SK-N-SH (cell line): ENCODE results near the gene GAS6. TPM values are rescaled to one million over a fixed set of nuclear protein-coding genes. Genes with fewer than 3 reads are reported as not detected.

Source experiments
- CTCF ChIA-PET: fragments of 300-600, 350-600 bp; formaldehyde crosslinking; extraction: SDS; loops from one replicate; lab custom pipeline; 2021; lab: Yijun Ruan, JAX
- POLR2A ChIA-PET: fragments of 350-600 bp; sonication (Branson Sonifier 250); formaldehyde crosslinking; extraction: SDS; loops from one replicate; lab custom pipeline; 2020; ENCODE audit warnings: antibody characterized with exemption, inconsistent platforms; lab: Yijun Ruan, JAX
- DNase-seq: peaks from one replicate; pipeline ENCODE4 v3.0.0; 2012
- H2AFZ ChIP-seq: fragments of 200-600 bp; sonication (generic); 2 replicates; pipeline ENCODE4 v1.8.1; 2016; ENCODE audit warnings: antibody characterized with exemption, mild to moderate bottlenecking, low read depth
- H3F3A ChIP-seq: fragments of 200-600 bp; sonication (generic); replicated peaks from 2 replicates; pipeline ENCODE3; 2016; ENCODE audit warnings: antibody characterized with exemption, mild to moderate bottlenecking; ENCODE audit not compliant: insufficient read depth
- H3K27ac ChIP-seq, 2 experiments: fragments of 200-500 bp in 1 of 2; fragments of 200-600 bp in 1 of 2; sonication (Bioruptor generic) in 1 of 2; sonication (generic), shearing (Covaris generic) in 1 of 2; 2 replicates each; pipeline versions ENCODE4 v1.5.1 to v1.6.1; 2014 to 2016; ENCODE audit warnings: low read depth in 2 of 2, inconsistent platforms in 1 of 2, low read length in 1 of 2, mild to moderate bottlenecking in 1 of 2, mixed read lengths in 1 of 2
- H3K27me3 ChIP-seq: fragments of 200-600 bp; sonication (generic), shearing (Covaris generic); 2 replicates; pipeline ENCODE4 v1.6.1; 2016; ENCODE audit warnings: mixed run types; ENCODE audit not compliant: insufficient read depth
- H3K36me3 ChIP-seq, 2 experiments: fragments of 200-500 bp in 1 of 2; fragments of 200-600 bp in 1 of 2; sonication (Bioruptor generic) in 1 of 2; sonication (generic) in 1 of 2; replicated peaks in 1 of 2; 2 replicates each; pipeline versions ENCODE3 to v1.5.1; 2014 to 2016; ENCODE audit warnings: low read length in 1 of 2, mild to moderate bottlenecking in 1 of 2; ENCODE audit not compliant: insufficient read depth in 2 of 2, control insufficient read depth in 1 of 2
- H3K4me1 ChIP-seq, 2 experiments: fragments of 200-500 bp in 1 of 2; fragments of 200-600 bp in 1 of 2; sonication (Bioruptor generic) in 1 of 2; sonication (generic), shearing (Covaris generic) in 1 of 2; 2 replicates each; pipeline versions ENCODE4 v1.5.1 to v1.6.1; 2014 to 2016; ENCODE audit warnings: low read depth in 1 of 2, low read length in 1 of 2, mixed run types in 1 of 2; ENCODE audit not compliant: insufficient read depth in 2 of 2, control insufficient read depth in 1 of 2
- H3K4me2 ChIP-seq: fragments of 200-600 bp; sonication (generic), shearing (Covaris generic); 2 replicates; pipeline ENCODE4 v1.6.1; 2017; ENCODE audit warnings: mixed run types
- H3K4me3 ChIP-seq, 2 experiments: fragments of 200-500 bp in 1 of 2; fragments of 200-600 bp in 1 of 2; sonication (Bioruptor generic) in 1 of 2; sonication (generic), shearing (Covaris generic) in 1 of 2; 2 replicates each; pipeline versions ENCODE4 v1.5.1 to v1.8.1; 2014 to 2016; ENCODE audit warnings: low read depth in 2 of 2, inconsistent platforms in 1 of 2, low read length in 1 of 2, mild to moderate bottlenecking in 1 of 2, mixed read lengths in 1 of 2, moderate library complexity in 1 of 2
- H3K79me2 ChIP-seq: fragments of 200-600 bp; sonication (generic); 2 replicates; pipeline ENCODE4 v1.8.1; 2017; ENCODE audit warnings: mild to moderate bottlenecking; ENCODE audit not compliant: insufficient read depth
- H3K9ac ChIP-seq: fragments of 200-600 bp; sonication (generic); 2 replicates; pipeline ENCODE4 v1.6.1; 2017; ENCODE audit warnings: mixed run types
- H3K9me2 ChIP-seq: fragments of 200-600 bp; sonication (generic); 2 replicates; pipeline ENCODE4 v1.6.1; 2017; ENCODE audit warnings: mixed run types
- H3K9me3 ChIP-seq: fragments of 200-600 bp; sonication (generic); 2 replicates; pipeline ENCODE4 v1.6.1; 2017; ENCODE audit warnings: mixed run types, mild to moderate bottlenecking, moderate library complexity
- H4K20me1 ChIP-seq: fragments of 200-600 bp; sonication (generic); 2 replicates; pipeline ENCODE4 v1.6.1; 2017; ENCODE audit warnings: mild to moderate bottlenecking, mixed run types; ENCODE audit not compliant: insufficient read depth
- ELF1 ChIP-seq: IDR thresholded peaks from 2 replicates; pipeline ENCODE4 v1.4.0; 2012
- EZH2phosphoT487 ChIP-seq: fragments of 200-600 bp; sonication (generic); IDR thresholded peaks from 2 replicates; pipeline ENCODE4 v1.6.1; 2017; ENCODE audit warnings: low read depth, mixed run types, mild to moderate bottlenecking, antibody characterized with exemption, moderate library complexity, borderline replicate concordance
- FOSL2 ChIP-seq: IDR thresholded peaks from 2 replicates; pipeline ENCODE4 v1.4.0; 2012; ENCODE audit warnings: low read depth, mild to moderate bottlenecking, moderate library complexity, borderline replicate concordance
- FOXJ3 ChIP-seq: sonication (generic); formaldehyde crosslinking; IDR thresholded peaks from 2 replicates; pipeline ENCODE4 v1.5.1; 2020; ENCODE audit warnings: mild to moderate bottlenecking, missing genetic modification reagents
- FOXM1 ChIP-seq: IDR thresholded peaks from 2 replicates; pipeline ENCODE4 v1.4.0; 2012; ENCODE audit warnings: low read depth, mild to moderate bottlenecking
- GABPA ChIP-seq: IDR thresholded peaks from 2 replicates; pipeline ENCODE4 v1.4.0; 2012; ENCODE audit warnings: low read depth, mild to moderate bottlenecking
- GATA2 ChIP-seq: sonication (generic); formaldehyde crosslinking; IDR thresholded peaks from 2 replicates; pipeline ENCODE4 v1.5.0; 2020; ENCODE audit warnings: mild to moderate bottlenecking, missing genetic modification reagents
- MEF2A ChIP-seq: IDR thresholded peaks from 2 replicates; pipeline ENCODE4 v1.4.0; 2012; ENCODE audit warnings: low read depth, borderline replicate concordance
- MXI1 ChIP-seq: IDR thresholded peaks from 2 replicates; pipeline ENCODE4 v1.6.1; 2012; ENCODE audit warnings: mild to moderate bottlenecking, low read depth, low read length, improper control_type of control experiment
- NRF1 ChIP-seq: IDR thresholded peaks from 2 replicates; pipeline ENCODE4 v1.6.1; 2012; ENCODE audit warnings: low read depth, mild to moderate bottlenecking, low read length
- RCOR1 ChIP-seq: fragments of 150-350 bp; IDR thresholded peaks from 2 replicates; pipeline ENCODE4 v1.6.1; 2017; ENCODE audit warnings: antibody characterized with exemption, low read length
- RFX5 ChIP-seq: IDR thresholded peaks from 2 replicates; pipeline ENCODE4 v1.6.1; 2012; ENCODE audit warnings: mild to moderate bottlenecking, improper control_type of control experiment, low read length
- RXRA ChIP-seq: IDR thresholded peaks from 2 replicates; pipeline ENCODE4 v1.4.0; 2012; ENCODE audit warnings: low read depth, mild to moderate bottlenecking, borderline replicate concordance
- SIN3A ChIP-seq: IDR thresholded peaks from 2 replicates; pipeline ENCODE4 v1.6.1; 2012; ENCODE audit warnings: low read depth, mild to moderate bottlenecking, low read length, moderate library complexity, borderline replicate concordance
- TAF1 ChIP-seq: IDR thresholded peaks from 2 replicates; pipeline ENCODE4 v1.6.1; 2012; ENCODE audit warnings: low read depth, mild to moderate bottlenecking, low read length, moderate library complexity, borderline replicate concordance
- TCF12 ChIP-seq: IDR thresholded peaks from 2 replicates; pipeline ENCODE4 v1.4.0; 2012
- WGBS: methylation state at CpG from one replicate; pipeline ENCODE4 v1.1.6; 2017; ENCODE audit warnings: low lambda C conversion rate; 5-methylcytosine and 5-hydroxymethylcytosine counted together
- polyA plus RNA-seq, 3 experiments: library from polyadenylated mRNA; depleted of rRNA; stranded (reverse); fragments of >200 nt; gene quantifications; 2 replicates each; pipeline ENCODE4 v1.2.3, GENCODE V29; 2012
- TF ChIP-seq, protein P1 (sequence below): fragments of 150-350 bp; IDR thresholded peaks from 2 replicates; pipeline ENCODE4 v1.6.1; 2017; ENCODE audit warnings: antibody characterized with exemption, low read length, low read depth, borderline replicate concordance
- TF ChIP-seq, protein P2 (sequence below): IDR thresholded peaks from 2 replicates; pipeline ENCODE4 v1.6.1; 2012; ENCODE audit warnings: mild to moderate bottlenecking, low read depth, low read length, moderate library complexity
- TF ChIP-seq, protein P3 (sequence below): IDR thresholded peaks from 2 replicates; pipeline ENCODE4 v1.4.0; 2012; ENCODE audit warnings: low read depth, borderline replicate concordance

The GAS6 gene
- polyA plus RNA-seq, 1 of the 3 experiments (the other 2 are of a cell fraction), result 380 TPM

DNA sequence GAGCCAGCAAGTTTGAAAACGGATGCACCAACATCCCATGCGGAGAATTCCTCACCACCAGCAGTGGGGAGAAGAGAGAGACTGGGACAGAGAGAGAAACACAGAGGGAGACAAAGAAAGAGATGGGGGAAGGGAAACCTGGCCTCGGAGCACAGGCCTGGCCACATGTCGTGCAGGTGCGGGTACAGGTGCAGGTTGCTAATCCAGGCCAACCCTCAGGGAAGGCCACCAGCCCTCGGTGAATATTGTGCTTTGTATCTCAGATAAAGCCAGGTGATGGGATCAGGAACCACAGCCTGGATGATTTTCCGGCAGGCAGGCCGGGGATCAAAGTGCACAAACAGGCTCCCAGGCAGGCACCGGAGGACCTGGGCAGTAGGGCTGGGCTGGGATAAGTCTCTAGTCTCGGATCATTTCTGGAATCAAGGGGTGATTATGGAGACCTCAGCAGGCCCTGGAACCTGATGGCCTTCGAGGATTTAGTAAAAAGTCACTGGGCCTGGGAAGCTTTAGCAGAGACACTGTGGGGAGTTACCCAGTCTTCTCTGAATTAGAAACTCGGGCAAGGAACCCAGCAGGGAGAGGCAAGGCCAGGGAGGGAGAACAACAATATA lies 3.7 kb downstream of the GAS6 start:
- TF ChIP-seq MEF2A, result no peak
- TF ChIP-seq TAF1, result no peak
- TF ChIP-seq, protein P1, sequence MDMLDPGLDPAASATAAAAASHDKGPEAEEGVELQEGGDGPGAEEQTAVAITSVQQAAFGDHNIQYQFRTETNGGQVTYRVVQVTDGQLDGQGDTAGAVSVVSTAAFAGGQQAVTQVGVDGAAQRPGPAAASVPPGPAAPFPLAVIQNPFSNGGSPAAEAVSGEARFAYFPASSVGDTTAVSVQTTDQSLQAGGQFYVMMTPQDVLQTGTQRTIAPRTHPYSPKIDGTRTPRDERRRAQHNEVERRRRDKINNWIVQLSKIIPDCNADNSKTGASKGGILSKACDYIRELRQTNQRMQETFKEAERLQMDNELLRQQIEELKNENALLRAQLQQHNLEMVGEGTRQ, result no peak
- no peak for TF ChIP-seq RCOR1
- no peak for TF ChIP-seq EZH2phosphoT487
- TF ChIP-seq GATA2, result no peak
- TF ChIP-seq GABPA, result no peak
- TF ChIP-seq RFX5, result no peak
- TF ChIP-seq TCF12, result no peak
- TF ChIP-seq, protein P2, sequence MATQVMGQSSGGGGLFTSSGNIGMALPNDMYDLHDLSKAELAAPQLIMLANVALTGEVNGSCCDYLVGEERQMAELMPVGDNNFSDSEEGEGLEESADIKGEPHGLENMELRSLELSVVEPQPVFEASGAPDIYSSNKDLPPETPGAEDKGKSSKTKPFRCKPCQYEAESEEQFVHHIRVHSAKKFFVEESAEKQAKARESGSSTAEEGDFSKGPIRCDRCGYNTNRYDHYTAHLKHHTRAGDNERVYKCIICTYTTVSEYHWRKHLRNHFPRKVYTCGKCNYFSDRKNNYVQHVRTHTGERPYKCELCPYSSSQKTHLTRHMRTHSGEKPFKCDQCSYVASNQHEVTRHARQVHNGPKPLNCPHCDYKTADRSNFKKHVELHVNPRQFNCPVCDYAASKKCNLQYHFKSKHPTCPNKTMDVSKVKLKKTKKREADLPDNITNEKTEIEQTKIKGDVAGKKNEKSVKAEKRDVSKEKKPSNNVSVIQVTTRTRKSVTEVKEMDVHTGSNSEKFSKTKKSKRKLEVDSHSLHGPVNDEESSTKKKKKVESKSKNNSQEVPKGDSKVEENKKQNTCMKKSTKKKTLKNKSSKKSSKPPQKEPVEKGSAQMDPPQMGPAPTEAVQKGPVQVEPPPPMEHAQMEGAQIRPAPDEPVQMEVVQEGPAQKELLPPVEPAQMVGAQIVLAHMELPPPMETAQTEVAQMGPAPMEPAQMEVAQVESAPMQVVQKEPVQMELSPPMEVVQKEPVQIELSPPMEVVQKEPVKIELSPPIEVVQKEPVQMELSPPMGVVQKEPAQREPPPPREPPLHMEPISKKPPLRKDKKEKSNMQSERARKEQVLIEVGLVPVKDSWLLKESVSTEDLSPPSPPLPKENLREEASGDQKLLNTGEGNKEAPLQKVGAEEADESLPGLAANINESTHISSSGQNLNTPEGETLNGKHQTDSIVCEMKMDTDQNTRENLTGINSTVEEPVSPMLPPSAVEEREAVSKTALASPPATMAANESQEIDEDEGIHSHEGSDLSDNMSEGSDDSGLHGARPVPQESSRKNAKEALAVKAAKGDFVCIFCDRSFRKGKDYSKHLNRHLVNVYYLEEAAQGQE, result no peak
- no peak for TF ChIP-seq SIN3A
- TF ChIP-seq FOSL2, result no peak
- no peak for TF ChIP-seq NRF1
- no peak for TF ChIP-seq ELF1
- TF ChIP-seq FOXJ3, result no peak
- no peak for TF ChIP-seq MXI1
- TF ChIP-seq RXRA, result no peak
- no peak for TF ChIP-seq FOXM1
- TF ChIP-seq, protein P3, sequence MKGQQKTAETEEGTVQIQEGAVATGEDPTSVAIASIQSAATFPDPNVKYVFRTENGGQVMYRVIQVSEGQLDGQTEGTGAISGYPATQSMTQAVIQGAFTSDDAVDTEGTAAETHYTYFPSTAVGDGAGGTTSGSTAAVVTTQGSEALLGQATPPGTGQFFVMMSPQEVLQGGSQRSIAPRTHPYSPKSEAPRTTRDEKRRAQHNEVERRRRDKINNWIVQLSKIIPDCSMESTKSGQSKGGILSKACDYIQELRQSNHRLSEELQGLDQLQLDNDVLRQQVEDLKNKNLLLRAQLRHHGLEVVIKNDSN, result no peak
- no peak for DNase-seq
- Histone ChIP-seq H3K9ac (no peak overlapping the region), H3K9me3 (no peaks in the 10 kb centered on the region), H3F3A (peaks cover 38% of the 10 kb centered on the region), H4K20me1 (peaks cover 59% of the 10 kb centered on the region), H2AFZ (no peak overlapping the region), H3K4me1 (peaks cover 7 to 36% of the 10 kb centered on the region in 2 experiments; a peak in 1 of 4 replicates), H3K27me3 (no peaks in the 10 kb centered on the region), H3K36me3 (peaks cover 0 to 7% of the 10 kb centered on the region in 2 experiments), H3K9me2 (no peaks in the 10 kb centered on the region), H3K4me2 (peak overlapping the region; percentile 93; the same call in 1 of the 2 replicates), H3K27ac (peak overlapping the region in 1 of 2 experiments; percentile 1; a peak in 1 of 4 replicates), H3K79me2 (peaks cover 98% of the 10 kb centered on the region), H3K4me3 (no peak overlapping the region)
- 93% methylated on average over 10 of the region's 12 CpGs for WGBS
- ChIA-PET CTCF (no interaction called here), POLR2A (no interaction called here)
